MCF 10A (cell line): Measurements from ENCODE around the gene MARF1. TPM values are rescaled to one million over a fixed set of nuclear protein-coding genes. Genes with fewer than 3 reads are reported as not detected.

Experiments
- BruUV-seq: library from RNA; stranded (reverse); fragments of 400-500 nt; replicated peaks from 2 replicates; lab custom pipeline; 2021; lab: Mats Ljungman, UMichigan
- CTCF ChIA-PET: fragments of 300-600 bp; sonication (Branson Sonifier 250); formaldehyde crosslinking; extraction: SDS; loops from one replicate; lab custom pipeline; 2021; ENCODE audit warnings: antibody characterized with exemption, inconsistent platforms; lab: Yijun Ruan, JAX
- POLR2A ChIA-PET: fragments of 300-600, 350-650 bp; sonication (Branson Sonifier 250); formaldehyde crosslinking; extraction: SDS; loops from one replicate; lab custom pipeline; 2020; ENCODE audit warnings: antibody characterized with exemption, inconsistent platforms; lab: Yijun Ruan, JAX
- DNase-seq: peaks from one replicate; pipeline ENCODE4 v3.0.0-alpha.2; 2018; ENCODE audit not compliant: unreplicated experiment
- H3K27ac Mint-ChIP-seq: one replicate; pipeline ENCODE4 v1.8.0; 2022; ENCODE audit warnings: mild to moderate bottlenecking, low read depth, mixed read lengths; ENCODE audit not compliant: unreplicated experiment
- H3K27me3 Mint-ChIP-seq: one replicate; pipeline ENCODE4 v1.8.0; 2022; ENCODE audit warnings: mixed read lengths; ENCODE audit not compliant: insufficient read depth, unreplicated experiment
- H3K36me3 Mint-ChIP-seq: one replicate; pipeline ENCODE4 v1.8.0; 2022; ENCODE audit warnings: mild to moderate bottlenecking, moderate library complexity, mixed read lengths; ENCODE audit not compliant: insufficient read depth, unreplicated experiment
- H3K4me1 Mint-ChIP-seq: one replicate; pipeline ENCODE4 v1.8.0; 2022; ENCODE audit warnings: mixed read lengths; ENCODE audit not compliant: insufficient read depth, unreplicated experiment
- H3K4me3 Mint-ChIP-seq: one replicate; pipeline ENCODE4 v1.8.0; 2022; ENCODE audit warnings: mild to moderate bottlenecking, moderate library complexity, mixed read lengths; ENCODE audit not compliant: unreplicated experiment
- H3K9me3 Mint-ChIP-seq: one replicate; pipeline ENCODE4 v1.8.0; 2022; ENCODE audit warnings: mixed read lengths; ENCODE audit not compliant: unreplicated experiment
- intact Hi-C: fragments of 100-400 bp; cut with micrococcal nuclease; formaldehyde crosslinking; loops from 2 replicates; pipeline ENCODE4 v1.14.1; 2022
- total RNA-seq: library from RNA; stranded (reverse); gene quantifications from 2 replicates; pipeline ENCODE4 v1.2.3, GENCODE V29; 2022
- TF ChIP-seq, protein P1 (sequence below): fragments of 200-600 bp; IDR thresholded peaks from one replicate; pipeline ENCODE4 v1.8.0; 2022; ENCODE audit warnings: antibody characterized with exemption, mild to moderate bottlenecking; ENCODE audit not compliant: unreplicated experiment

Gene MARF1
- total RNA-seq, 1 experiment from 2014 or later, result 48.1 TPM

DNA sequence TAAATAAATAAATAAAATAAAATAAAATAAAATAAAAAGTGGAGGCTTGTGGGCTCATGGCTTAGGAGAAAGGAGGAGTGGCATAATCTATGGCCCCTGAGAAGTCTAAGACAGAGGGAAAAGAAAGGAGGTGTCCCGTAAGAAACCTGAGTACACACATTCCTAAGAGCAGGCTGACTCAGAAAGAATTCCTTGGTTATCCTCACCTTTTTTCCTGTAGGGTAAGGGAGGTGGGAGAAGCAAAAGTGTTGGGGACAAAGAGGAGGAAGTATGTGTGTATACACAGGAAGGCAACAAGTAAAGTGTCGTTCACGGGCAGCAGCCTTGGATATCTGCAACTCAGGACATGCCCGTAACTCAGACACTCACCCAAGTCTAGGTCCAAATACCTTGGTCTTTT is 29.3 kb downstream of the MARF1 start:
- H3K4me3 Mint-ChIP-seq, result no peak overlapping the region
- TF ChIP-seq, protein P1, sequence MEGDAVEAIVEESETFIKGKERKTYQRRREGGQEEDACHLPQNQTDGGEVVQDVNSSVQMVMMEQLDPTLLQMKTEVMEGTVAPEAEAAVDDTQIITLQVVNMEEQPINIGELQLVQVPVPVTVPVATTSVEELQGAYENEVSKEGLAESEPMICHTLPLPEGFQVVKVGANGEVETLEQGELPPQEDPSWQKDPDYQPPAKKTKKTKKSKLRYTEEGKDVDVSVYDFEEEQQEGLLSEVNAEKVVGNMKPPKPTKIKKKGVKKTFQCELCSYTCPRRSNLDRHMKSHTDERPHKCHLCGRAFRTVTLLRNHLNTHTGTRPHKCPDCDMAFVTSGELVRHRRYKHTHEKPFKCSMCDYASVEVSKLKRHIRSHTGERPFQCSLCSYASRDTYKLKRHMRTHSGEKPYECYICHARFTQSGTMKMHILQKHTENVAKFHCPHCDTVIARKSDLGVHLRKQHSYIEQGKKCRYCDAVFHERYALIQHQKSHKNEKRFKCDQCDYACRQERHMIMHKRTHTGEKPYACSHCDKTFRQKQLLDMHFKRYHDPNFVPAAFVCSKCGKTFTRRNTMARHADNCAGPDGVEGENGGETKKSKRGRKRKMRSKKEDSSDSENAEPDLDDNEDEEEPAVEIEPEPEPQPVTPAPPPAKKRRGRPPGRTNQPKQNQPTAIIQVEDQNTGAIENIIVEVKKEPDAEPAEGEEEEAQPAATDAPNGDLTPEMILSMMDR, result no peak
- ChIA-PET POLR2A (interaction anchor here (0.7 to 1.1 kb wide), 2 partner anchors 7 to 19 kb away, joined by 4 to 6 read pairs; no protein-coding TSS in a partner anchor), CTCF (no interaction called here)
- DNase-seq, result peak; percentile 11
- intact Hi-C loops, result no loop called here
- peaks cover 6% of the 10 kb centered on the region for H3K4me1 Mint-ChIP-seq
- peaks cover 98% of the 10 kb centered on the region for H3K36me3 Mint-ChIP-seq
- H3K27ac Mint-ChIP-seq, result no peak overlapping the region
- no peaks in the 10 kb centered on the region for H3K27me3 Mint-ChIP-seq
- no peaks in the 10 kb centered on the region for H3K9me3 Mint-ChIP-seq
- BruUV-seq, result no TSS peak

DNA sequence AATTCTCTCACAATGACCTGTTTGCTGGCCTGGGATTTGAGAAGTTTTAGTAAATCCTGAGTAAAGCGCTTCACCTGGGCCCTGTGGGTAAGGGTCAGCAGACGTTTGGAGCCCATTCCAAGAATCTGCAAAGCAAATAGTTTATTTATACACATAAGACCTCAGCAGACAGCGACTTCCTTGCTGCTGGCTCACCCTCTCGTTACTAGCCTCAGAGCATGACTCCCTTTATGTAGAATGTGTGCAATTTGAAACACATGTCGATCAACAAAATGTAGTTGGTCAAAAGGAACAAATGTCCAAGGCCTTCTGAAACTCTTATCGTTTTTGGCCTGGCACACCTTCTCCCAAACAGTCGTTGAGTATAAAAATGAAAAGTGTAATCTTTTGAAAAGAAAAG is 31.3 kb downstream of the MARF1 start:
- intact Hi-C loops, result no loop called here
- TF ChIP-seq, protein P1, result no peak
- no peak overlapping the region for H3K27ac Mint-ChIP-seq
- ChIA-PET POLR2A (no interaction called here), CTCF (interaction anchor here (0.7 to 1.0 kb wide), 2 partner anchors 13 to 30 kb away, joined by 3 read pairs; no protein-coding TSS in a partner anchor)
- no peaks in the 10 kb centered on the region for H3K9me3 Mint-ChIP-seq
- peaks cover 6% of the 10 kb centered on the region for H3K4me1 Mint-ChIP-seq
- BruUV-seq, result no TSS peak
- no peak for DNase-seq
- no peak overlapping the region for H3K4me3 Mint-ChIP-seq
- H3K27me3 Mint-ChIP-seq, result no peaks in the 10 kb centered on the region
- H3K36me3 Mint-ChIP-seq, result peaks cover 89% of the 10 kb centered on the region

DNA sequence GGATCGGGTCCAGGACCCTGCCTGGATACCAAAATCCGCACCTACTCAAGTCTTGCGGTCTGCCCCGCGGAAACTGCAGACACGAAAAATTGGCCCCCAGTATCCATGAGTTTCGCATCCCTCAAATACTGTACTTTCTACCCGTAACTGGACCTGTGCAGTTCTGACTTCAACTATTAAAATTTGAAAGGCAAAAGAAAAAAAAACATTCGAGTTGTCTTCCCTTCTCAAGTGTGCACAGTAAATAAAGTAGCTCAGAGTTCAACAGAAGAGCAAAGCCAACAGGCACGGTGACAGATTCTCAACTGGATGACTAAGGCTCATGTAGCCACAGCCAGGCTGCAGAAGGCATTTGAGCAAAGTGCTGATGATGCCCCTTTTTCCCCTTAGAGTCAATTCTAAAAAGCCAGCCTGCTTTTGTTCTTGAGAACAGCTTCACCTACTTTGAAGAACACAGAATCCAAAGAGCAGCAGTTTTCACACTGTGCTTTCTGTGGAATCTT is 32.5 kb downstream of the MARF1 start:
- Mint-ChIP-seq H3K36me3 (peaks cover 79% of the 10 kb centered on the region), H3K4me1 (peaks cover 6% of the 10 kb centered on the region), H3K9me3 (no peaks in the 10 kb centered on the region), H3K4me3 (no peak overlapping the region), H3K27me3 (no peaks in the 10 kb centered on the region), H3K27ac (no peak overlapping the region)
- CTCF ChIA-PET, result no interaction called here
- DNase-seq, result no peak
- no TSS peak for BruUV-seq
- TF ChIP-seq, protein P1, result no peak
- POLR2A ChIA-PET, result interaction anchor here (0.6 to 1.1 kb wide), 2 partner anchors 14 to 26 kb away, joined by 3 read pairs; no protein-coding TSS in a partner anchor
- intact Hi-C loops, result no loop called here

DNA sequence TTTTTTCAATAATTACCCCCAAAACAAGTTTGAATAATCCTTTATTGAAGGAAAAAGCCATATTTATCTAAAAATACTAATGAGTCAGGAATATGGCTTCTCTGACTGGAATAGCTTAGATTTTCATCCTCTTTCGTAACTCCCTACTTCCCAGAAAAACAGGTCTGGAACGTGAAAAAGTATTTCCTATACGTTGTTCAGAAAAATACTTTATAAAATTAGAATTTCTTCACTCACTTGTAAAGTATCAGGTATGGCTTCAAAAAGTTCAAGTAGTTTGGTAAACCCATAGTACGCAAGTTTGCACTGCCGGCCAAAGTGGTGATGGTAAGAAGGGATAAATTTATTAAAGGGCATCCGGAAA is 33.7 kb downstream of the MARF1 start:
- ChIA-PET CTCF (interaction anchor here (1.1 kb wide), 1 partner anchor 26 kb away, joined by 3 read pairs; no protein-coding TSS in a partner anchor), POLR2A (interaction anchor here (1.4 kb wide), 1 partner anchor 11 kb away, joined by 4 read pairs; no protein-coding TSS in a partner anchor)
- Mint-ChIP-seq H3K4me1 (peaks cover 6% of the 10 kb centered on the region), H3K9me3 (no peaks in the 10 kb centered on the region), H3K36me3 (peaks cover 68% of the 10 kb centered on the region), H3K4me3 (no peak overlapping the region), H3K27me3 (no peaks in the 10 kb centered on the region), H3K27ac (no peak overlapping the region)
- no TSS peak for BruUV-seq
- intact Hi-C loops, result no loop called here
- TF ChIP-seq, protein P1, result no peak
- DNase-seq, result no peak
